ENCODE measurements around the gene CFL1.

The CFL1 gene

DNA sequence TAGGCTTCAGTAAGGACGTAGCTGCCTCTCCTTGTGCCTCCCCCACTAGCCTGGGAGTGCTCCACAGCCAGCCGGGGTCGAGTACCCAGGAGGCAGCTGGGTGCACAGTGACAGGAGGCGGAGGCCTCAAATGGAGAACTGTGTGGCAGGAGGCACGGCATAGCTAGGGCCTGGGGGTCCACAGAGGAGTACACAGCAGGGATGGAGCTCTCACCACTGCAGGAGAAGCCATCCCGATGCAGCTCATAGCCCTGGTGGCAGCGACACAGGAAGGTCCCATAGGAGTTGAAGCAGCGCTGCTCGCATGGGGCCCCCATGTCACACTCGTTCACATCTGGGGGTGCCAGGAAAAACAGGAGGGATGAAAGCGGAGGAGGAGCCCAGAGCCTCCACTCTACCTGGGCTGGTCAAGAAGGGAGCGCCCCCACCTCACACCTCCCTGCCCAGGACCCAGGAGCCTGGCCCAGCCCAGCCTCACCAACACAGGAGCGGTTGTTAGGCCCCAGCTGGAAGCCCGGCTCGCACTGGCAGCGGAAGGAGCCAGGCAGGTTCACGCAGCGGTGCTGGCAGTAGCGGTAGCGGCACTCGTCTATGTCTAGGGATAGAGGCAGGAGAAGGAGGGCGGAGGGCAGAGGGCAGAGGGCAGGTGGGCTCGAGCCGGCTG lies 11.8 kb upstream of the CFL1 start:
- no peak for DNase-seq (ENCODE audit: low spot score)

DNA sequence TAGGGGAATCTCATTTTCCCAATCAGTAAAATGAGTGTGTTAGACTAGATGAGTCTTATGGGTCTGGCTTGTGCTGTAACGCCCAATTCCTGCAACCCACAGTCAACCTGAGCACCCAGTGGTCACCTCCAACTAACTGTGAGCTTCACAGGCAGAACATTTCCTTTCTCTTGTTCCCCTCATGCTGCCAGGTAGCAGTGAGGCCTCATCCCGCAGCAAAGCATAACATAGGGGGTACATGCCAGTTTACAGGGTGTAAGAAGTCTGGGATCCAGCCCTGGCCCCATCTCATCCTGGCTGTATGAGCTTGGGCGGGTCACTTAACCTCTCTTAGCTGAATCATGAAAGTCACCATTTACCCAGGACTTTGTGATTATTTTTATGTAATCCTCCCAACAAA lies 10.9 kb upstream of the CFL1 start:
- no peak for DNase-seq (ENCODE audit: low spot score)

DNA sequence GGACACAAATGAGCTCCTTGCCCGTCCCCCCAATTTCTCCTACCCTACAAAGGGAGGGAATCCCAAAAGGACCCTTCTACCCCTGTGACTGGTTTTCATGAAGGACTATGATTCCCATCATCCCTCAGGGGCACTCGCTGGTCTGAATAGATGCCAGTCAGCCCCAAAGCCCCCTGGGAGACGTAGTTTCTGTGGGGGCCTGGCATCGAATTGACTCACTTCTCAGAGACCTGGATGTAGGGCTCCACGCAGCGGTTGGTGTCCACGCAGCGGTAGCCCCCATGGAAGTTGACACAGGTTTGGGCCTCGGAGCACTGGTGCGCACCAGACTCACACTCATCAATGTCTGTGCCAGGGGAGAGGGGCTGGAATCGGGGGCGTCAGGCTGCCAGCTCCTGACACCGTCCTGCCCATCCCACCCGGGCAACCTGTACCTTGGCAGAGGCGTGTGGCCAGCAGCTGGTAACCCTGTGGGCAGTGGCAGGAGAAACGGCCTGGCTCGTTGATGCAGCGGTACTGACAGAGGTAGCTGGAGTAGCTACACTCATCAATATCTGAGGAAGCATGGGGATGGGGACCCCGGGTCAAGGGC lies 10.2 kb upstream of the CFL1 start:
- no peak for DNase-seq (ENCODE audit: low spot score)

- no peak for DNase-seq (ENCODE audit: low spot score)
Observed at GRCh38 chr11:65867284-65868071, 9.5 kb upstream of the CFL1 start.

DNA sequence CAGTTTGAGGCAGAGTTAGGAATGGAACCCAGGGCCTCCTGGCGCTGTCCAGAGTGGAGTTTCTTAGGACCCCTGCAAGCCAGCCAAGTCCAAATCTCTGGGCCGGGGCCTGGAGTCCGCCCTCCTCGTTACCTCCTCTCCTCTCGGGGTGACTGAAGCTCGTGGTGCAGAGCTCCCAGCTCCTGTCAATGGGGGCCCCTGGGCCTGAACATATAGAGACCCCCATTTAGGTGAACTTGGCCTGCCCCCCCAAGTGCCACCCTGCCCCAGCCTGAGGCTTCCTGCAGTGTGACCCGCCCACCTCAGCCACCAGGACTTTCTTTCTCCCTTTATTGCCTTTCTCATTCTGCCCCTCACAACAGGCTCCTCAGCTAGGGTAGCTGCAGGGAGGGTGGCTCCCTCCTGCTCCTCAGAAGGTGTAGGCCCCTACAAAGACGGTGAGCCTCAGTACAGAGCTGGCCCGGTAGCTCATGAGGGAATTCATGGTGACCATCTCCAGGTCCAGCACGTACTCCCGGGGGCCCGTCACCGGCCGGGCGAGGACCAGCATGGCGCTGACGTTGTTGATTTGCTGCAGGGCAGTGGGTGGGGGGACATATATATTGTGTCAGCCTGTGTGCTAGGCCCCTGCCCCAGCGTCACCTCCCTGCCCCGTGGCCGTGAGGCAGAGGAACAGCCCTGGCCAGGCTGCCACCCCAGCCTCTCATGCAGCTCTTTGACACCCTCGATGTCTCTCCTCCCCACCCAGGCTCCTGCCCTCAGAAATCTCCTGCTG lies 8.7 kb upstream of the CFL1 start:
- no peak for DNase-seq (ENCODE audit: low spot score)

DNA sequence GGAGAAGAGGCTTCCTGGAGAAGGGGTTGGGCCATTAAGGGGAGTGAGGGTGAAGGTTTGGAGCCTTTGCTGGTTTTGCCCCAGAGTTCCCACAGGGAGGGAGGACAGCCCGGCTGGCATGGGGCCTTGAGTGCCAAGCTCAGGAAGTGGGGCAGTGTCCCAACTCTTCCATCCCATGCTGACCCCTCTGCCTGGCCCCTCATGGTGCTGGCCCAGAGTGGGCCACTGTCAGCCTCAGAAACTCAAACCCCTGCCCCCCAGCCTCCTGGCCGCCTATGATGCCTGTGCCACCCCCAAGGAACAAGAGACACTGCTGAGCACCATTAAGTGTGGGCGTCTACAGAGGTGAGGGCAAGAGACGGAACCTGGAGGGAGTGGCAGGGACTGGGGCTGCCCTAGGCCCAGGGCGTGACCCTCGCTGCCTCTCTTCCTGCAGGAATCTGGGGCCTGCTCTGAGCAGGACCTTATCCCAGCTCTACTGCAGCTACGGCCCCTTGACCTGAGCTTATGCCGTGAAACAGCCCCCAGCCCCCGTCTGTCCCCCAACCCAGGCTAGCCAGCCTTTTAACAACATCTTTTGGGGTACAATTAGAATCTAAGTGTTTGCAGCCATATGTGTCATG lies 7.7 kb upstream of the CFL1 start:
- no peak for DNase-seq (ENCODE audit: low spot score)

DNA sequence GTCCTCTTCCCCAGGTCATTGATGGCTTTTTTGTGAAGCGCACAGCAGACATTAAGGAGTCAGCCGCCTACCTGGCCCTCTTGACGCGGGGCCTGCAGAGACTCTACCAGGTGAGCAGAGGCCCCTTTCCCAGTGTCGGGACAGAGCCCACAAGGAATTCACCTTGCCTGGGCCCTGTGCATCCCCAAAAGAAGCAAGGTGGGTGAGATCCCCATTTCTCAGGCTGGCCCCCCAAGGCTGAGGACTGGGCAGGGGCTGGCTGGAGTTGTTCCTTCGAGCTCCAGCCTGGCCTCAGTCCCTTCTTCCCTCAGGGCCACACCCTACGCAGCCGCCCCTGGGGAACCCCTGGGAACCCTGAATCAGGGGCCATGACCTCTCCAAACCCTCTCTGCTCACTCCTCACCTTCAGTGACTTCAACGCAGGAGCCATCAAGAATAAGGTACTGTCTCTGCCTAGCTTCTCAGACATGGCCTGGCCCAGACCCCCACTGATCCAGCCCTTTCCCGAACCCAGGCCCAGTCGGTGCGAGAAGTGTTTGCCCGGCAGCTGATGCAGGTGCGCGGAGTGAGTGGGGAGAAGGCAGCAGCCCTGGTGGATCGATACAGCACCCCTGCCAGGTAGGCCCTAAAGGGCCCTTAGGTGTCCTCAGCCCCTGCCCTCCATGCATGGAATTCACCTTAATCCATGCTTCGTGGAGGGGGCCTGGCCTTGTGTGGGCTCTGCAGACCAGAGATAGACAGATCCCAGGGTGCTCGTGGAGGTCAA lies 6.9 kb upstream of the CFL1 start:
- no peak for DNase-seq (ENCODE audit: low spot score)

DNA sequence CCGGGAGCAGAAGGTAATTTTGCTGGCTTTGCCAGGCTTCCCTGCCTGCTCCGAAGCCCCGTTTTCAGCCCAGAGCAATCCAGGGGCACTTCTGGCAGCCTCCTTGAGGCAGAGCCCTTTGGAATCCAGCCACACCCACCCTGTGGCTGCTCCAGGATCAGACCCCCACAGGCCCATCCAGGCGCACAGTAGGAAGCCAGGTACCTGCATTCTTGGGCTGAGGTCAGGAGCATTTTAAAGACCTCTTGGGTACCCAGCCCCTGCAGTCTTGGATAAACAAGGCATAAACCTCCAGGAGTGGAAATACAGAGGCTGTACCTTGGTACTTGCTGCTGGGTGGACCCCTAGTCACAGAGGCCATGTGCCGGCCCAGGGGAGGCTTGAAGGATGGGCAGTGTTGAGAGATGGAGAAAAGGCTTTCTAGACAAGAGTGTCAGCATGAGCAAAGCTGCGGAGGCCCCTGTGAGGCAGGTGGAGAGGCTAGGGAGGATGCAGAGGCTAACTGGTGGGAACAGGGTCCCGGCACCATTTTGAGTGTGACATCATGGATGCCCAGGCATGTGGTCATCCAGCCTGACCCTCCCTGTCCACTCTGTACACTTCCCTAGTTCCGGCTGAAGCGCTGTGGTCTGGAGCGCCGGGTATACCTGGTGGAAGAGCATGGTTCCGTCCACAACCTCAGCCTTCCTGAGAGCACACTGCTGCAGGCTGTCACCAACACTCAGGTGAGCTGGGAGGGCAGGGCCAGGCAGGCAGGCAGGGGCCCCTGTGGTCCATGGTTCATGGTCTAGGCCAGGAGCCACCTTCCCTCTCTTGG lies 6.1 kb upstream of the CFL1 start:
- DNase-seq (ENCODE audit: low spot score): no peak

GRCh38 chr11:65862941-65863888 lies 5.2 kb upstream of the CFL1 start:
- DNase-seq (ENCODE audit: low spot score): no peak

DNA sequence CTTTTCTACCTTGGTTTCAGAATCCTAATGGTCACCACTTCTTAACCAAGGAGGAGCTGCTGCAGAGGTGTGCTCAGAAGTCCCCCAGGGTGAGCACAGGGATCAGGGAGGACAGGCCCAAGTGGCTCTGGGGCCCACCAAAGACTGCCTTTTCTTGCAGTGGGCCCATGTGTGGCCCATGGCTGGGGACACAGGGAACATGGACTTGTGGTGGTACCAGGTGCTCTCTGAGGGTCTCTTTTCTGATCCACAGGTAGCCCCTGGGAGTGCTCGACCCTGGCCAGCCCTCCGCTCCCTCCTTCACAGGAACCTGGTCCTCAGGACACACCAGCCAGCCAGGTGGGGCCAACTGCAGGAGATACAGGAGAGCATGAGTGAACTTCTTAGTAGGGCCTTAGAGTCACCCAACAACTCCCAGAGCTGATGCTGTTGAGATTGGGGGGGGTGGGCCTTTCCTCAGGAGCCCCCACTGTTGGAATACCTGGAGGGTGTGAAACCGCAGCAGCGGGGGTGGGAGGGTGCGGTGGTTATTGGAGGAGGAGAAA lies 4.3 kb upstream of the CFL1 start:
- no peak for DNase-seq (ENCODE audit: low spot score)

GRCh38 chr11:65861533-65862183 lies 3.7 kb upstream of the CFL1 start:
- DNase-seq (ENCODE audit: low spot score): no peak

- DNase-seq (ENCODE audit: low spot score): no peak
Observed at GRCh38 chr11:65861165-65861505, 3.2 kb upstream of the CFL1 start.

GRCh38 chr11:65860278-65861164 lies 2.5 kb upstream of the CFL1 start, which contains the start of gene MUS81:
TSS of gene MUS81 (plus strand) at chr11:65860433. CDS start at chr11:65860754, 321 bp downstream.
- peak; percentile 97 for DNase-seq (ENCODE audit: low spot score)

DNA sequence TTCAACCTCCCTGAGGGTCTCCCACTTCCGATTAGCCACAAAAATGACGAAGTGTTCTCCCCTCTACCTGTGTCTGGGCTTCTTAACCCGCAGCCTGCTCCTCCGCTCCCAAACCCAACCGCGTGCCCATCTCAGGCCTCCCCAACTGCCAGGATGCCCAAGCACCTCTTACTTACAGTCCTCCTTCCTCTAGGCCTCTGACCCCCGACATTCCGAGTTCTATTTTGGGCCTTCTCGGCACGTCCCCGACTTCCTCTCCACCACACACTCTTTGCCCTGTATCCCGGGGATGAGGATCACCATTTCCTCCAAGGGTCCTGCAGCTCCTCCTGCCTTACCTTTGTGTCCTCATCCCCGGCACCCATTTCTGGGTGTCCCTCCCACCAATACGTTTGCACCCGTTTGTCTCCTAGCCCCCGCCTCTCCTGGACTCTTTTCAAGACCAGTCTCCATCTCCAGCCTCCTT lies 1.9 kb upstream of the CFL1 start:
- DNase-seq (ENCODE audit: low spot score): no peak

GRCh38 chr11:65859095-65859811 lies 1.3 kb upstream of the CFL1 start:
- DNase-seq (ENCODE audit: low spot score): peak; percentile 97

- DNase-seq (ENCODE audit: low spot score): no peak
Observed at GRCh38 chr11:65858681-65859087, 704 bp upstream of the CFL1 start.

- DNase-seq (ENCODE audit: low spot score): peak; percentile 60
Observed at GRCh38 chr11:65857500-65857852, 504 bp downstream of the CFL1 start.

Data from CD4-positive, alpha-beta T cell treated with Interleukin-15 for 4 hours (primary cell).